Liver (tissue), 3 donors: ENCODE data around the gene GAS2L3.

Source experiments
- ATF3 ChIP-seq: IDR thresholded peaks from 2 replicates; pipeline ENCODE4 v1.6.1; 2016; ENCODE audit warnings: antibody characterized with exemption
- CTCF ChIP-seq: fragments of 150-350 bp; IDR thresholded peaks from 2 replicates; pipeline ENCODE4 v1.5.1; 2017; ENCODE audit warnings: improper control_type of control experiment, low read depth, low read length; ENCODE audit not compliant: missing input control
- EGR1 ChIP-seq, 2 donors: IDR thresholded peaks; 2 replicates each; pipeline ENCODE4 v1.6.1; 2016 to 2018; ENCODE audit warnings: antibody characterized with exemption in 2 of 2, low read depth in 2 of 2
- FOXA1 ChIP-seq: IDR thresholded peaks from 2 replicates; pipeline ENCODE4 v1.6.1; 2016; ENCODE audit warnings: antibody characterized with exemption
- HNF4G ChIP-seq: IDR thresholded peaks from 2 replicates; pipeline ENCODE4 v1.6.1; 2016; ENCODE audit warnings: antibody characterized with exemption
- JUND ChIP-seq, 2 donors: IDR thresholded peaks; 2 replicates each; pipeline ENCODE4 v1.6.1; 2016; ENCODE audit warnings: antibody characterized with exemption in 2 of 2
- MAX ChIP-seq: IDR thresholded peaks from 2 replicates; pipeline ENCODE4 v1.6.1; 2016; ENCODE audit warnings: antibody characterized with exemption
- NR2F2 ChIP-seq: IDR thresholded peaks from 2 replicates; pipeline ENCODE4 v1.6.1; 2016; ENCODE audit warnings: antibody characterized with exemption
- RAD21 ChIP-seq, 2 donors: IDR thresholded peaks; 2 replicates each; pipeline ENCODE4 v1.6.1; 2016; ENCODE audit warnings: antibody characterized with exemption in 2 of 2, mild to moderate bottlenecking in 2 of 2
- REST ChIP-seq: IDR thresholded peaks from 2 replicates; pipeline ENCODE4 v1.6.1; 2016; ENCODE audit warnings: antibody characterized with exemption, mild to moderate bottlenecking
- TAF1 ChIP-seq: conservative IDR thresholded peaks from 2 replicates; pipeline ENCODE4 v1.6.1; 2016; ENCODE audit warnings: antibody characterized with exemption, mild to moderate bottlenecking
- YY1 ChIP-seq: IDR thresholded peaks from 2 replicates; pipeline ENCODE4 v1.6.1; 2016; ENCODE audit warnings: antibody characterized with exemption, mild to moderate bottlenecking
- ZBTB33 ChIP-seq: IDR thresholded peaks from 2 replicates; pipeline ENCODE4 v1.6.1; 2016; ENCODE audit warnings: antibody characterized with exemption
- donor health status: healthy.
- donor health status: healthy.

- no peak for TF ChIP-seq MAX
- TF ChIP-seq CTCF, result no peak
- TF ChIP-seq RAD21 (IDR thresholded peaks at IDR 0.05), result no peak
- TF ChIP-seq FOXA1, result no peak
- no peak for TF ChIP-seq TAF1
- TF ChIP-seq ZBTB33, result no peak
- no peak for TF ChIP-seq EGR1 (IDR thresholded peaks at IDR 0.05; ENCODE audit: low read depth in 2 of 2)
- TF ChIP-seq HNF4G, result no peak
- TF ChIP-seq YY1, result no peak
- TF ChIP-seq NR2F2, result no peak
- TF ChIP-seq JUND (IDR thresholded peaks at IDR 0.05), result no peak
- TF ChIP-seq REST, result no peak
- no peak for TF ChIP-seq ATF3
Measured at GRCh38 chr12:100584256-100584655, 10.8 kb downstream of the GAS2L3 start.
